Measurements from ENCODE around the gene FNDC11. TPM values are rescaled to one million over a fixed set of nuclear protein-coding genes. Genes with fewer than 3 reads are reported as not detected.
A peak's percentile ranks its signal among the peaks of the same experiment; 100 is the strongest.

The FNDC11 gene
- total and polyA plus RNA-seq, 2 of the 13 experiments (the other 11 are each of a cell fraction or from before 2014, with no cell fraction given), result 0.07 TPM; not detected in 1

DNA sequence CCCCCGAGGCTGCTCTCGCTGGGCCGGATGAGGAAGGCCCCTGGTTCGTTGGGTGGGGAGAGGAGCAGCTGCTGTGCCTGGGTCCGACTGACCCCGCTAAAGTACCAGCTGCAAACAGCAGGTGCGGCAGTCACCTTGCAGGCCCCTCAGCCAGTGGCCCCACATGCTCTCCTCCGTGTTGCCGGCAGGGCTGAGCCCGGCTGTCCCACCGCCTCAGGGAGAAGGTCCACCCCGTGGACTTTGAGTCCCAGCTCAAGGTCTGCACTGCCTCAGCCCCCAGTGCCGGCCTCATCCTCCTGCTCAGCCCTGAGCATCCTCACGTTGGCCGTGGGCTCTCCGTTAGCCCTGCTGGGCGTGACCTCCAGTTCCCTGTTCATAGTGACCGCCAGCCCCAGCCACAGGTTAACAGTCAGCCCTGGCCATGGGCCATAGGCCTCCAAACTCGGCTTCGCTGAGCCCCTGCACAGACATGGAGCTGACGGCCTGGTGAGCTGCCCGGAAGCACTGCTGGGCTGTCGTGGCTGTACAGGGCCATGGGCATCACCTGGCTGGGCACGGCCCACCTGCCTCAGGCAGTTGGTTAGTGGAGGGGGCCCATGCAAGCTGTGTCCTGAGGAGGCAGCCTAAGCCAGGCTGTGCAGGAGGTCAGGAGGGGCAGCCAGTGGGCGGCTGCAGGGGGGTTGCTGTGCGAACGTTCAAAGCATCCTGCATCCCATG is 9.6 kb upstream of the FNDC11 start (continued):
- TF ChIP-seq, protein P1, sequence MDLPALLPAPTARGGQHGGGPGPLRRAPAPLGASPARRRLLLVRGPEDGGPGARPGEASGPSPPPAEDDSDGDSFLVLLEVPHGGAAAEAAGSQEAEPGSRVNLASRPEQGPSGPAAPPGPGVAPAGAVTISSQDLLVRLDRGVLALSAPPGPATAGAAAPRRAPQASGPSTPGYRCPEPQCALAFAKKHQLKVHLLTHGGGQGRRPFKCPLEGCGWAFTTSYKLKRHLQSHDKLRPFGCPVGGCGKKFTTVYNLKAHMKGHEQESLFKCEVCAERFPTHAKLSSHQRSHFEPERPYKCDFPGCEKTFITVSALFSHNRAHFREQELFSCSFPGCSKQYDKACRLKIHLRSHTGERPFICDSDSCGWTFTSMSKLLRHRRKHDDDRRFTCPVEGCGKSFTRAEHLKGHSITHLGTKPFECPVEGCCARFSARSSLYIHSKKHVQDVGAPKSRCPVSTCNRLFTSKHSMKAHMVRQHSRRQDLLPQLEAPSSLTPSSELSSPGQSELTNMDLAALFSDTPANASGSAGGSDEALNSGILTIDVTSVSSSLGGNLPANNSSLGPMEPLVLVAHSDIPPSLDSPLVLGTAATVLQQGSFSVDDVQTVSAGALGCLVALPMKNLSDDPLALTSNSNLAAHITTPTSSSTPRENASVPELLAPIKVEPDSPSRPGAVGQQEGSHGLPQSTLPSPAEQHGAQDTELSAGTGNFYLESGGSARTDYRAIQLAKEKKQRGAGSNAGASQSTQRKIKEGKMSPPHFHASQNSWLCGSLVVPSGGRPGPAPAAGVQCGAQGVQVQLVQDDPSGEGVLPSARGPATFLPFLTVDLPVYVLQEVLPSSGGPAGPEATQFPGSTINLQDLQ (CRISPR knock-in tag; IDR thresholded peaks at IDR 0.05), result no peak
- no peak for TF ChIP-seq JDP2 (CRISPR knock-in tag; IDR thresholded peaks at IDR 0.05; ENCODE audit: borderline replicate concordance)
- TF ChIP-seq, protein P2, sequence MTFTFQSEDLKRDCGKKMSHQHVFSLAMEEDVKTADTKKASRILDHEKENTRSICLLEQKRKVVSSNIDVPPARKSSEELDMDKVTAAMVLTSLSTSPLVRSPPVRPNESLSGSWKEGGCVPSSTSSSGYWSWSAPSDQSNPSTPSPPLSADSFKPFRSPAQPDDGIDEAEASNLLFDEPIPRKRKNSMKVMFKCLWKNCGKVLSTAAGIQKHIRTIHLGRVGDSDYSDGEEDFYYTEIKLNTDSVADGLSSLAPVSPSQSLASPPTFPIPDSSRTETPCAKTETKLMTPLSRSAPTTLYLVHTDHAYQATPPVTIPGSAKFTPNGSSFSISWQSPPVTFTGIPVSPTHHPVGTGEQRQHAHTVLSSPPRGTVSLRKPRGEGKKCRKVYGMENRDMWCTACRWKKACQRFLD (CRISPR knock-in tag; IDR thresholded peaks at IDR 0.05; ENCODE audit: borderline replicate concordance), result no peak
- TF ChIP-seq ZNF3 (CRISPR knock-in tag; IDR thresholded peaks at IDR 0.05), result no peak
- 0 out of 2 replicates have a peak, but pooled peaks have one; percentile 33 for TF ChIP-seq U2AF2 (IDR thresholded peaks at IDR 0.05; ENCODE audit: low read depth, low read length)
- 0 out of 2 replicates have a peak, but pooled peaks have one; percentile 24 for TF ChIP-seq RNF2 (conservative IDR thresholded peaks at IDR 0.05; ENCODE audit: low read depth)
- TF ChIP-seq NR1H2 (CRISPR knock-in tag; IDR thresholded peaks at IDR 0.05; ENCODE audit: borderline replicate concordance, low read depth), result no peak
- TF ChIP-seq ZNF724P (CRISPR knock-in tag; IDR thresholded peaks at IDR 0.05; ENCODE audit: borderline replicate concordance), result peak; percentile 24; the same call in 1 of the 2 replicates
- no peak for TF ChIP-seq KAT2B (IDR thresholded peaks at IDR 0.05; ENCODE audit: borderline replicate concordance, low read depth, low read length)
- no peak for TF ChIP-seq ZNF83 (CRISPR knock-in tag; IDR thresholded peaks at IDR 0.05; ENCODE audit: borderline replicate concordance)
- no peak for TF ChIP-seq ZNF841 (CRISPR knock-in tag; IDR thresholded peaks at IDR 0.05; ENCODE audit: borderline replicate concordance)
- no peak for TF ChIP-seq TBL1XR1 (IDR thresholded peaks at IDR 0.05; ENCODE audit: borderline replicate concordance, low read length, partially characterized antibody)
- TF ChIP-seq, protein P3, sequence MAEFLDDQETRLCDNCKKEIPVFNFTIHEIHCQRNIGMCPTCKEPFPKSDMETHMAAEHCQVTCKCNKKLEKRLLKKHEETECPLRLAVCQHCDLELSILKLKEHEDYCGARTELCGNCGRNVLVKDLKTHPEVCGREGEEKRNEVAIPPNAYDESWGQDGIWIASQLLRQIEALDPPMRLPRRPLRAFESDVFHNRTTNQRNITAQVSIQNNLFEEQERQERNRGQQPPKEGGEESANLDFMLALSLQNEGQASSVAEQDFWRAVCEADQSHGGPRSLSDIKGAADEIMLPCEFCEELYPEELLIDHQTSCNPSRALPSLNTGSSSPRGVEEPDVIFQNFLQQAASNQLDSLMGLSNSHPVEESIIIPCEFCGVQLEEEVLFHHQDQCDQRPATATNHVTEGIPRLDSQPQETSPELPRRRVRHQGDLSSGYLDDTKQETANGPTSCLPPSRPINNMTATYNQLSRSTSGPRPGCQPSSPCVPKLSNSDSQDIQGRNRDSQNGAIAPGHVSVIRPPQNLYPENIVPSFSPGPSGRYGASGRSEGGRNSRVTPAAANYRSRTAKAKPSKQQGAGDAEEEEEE (CRISPR knock-in tag; IDR thresholded peaks at IDR 0.05; ENCODE audit: borderline replicate concordance), result no peak
- TF ChIP-seq, protein P4, sequence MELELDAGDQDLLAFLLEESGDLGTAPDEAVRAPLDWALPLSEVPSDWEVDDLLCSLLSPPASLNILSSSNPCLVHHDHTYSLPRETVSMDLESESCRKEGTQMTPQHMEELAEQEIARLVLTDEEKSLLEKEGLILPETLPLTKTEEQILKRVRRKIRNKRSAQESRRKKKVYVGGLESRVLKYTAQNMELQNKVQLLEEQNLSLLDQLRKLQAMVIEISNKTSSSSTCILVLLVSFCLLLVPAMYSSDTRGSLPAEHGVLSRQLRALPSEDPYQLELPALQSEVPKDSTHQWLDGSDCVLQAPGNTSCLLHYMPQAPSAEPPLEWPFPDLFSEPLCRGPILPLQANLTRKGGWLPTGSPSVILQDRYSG (CRISPR knock-in tag; IDR thresholded peaks at IDR 0.05), result no peak
- TF ChIP-seq, protein P5, sequence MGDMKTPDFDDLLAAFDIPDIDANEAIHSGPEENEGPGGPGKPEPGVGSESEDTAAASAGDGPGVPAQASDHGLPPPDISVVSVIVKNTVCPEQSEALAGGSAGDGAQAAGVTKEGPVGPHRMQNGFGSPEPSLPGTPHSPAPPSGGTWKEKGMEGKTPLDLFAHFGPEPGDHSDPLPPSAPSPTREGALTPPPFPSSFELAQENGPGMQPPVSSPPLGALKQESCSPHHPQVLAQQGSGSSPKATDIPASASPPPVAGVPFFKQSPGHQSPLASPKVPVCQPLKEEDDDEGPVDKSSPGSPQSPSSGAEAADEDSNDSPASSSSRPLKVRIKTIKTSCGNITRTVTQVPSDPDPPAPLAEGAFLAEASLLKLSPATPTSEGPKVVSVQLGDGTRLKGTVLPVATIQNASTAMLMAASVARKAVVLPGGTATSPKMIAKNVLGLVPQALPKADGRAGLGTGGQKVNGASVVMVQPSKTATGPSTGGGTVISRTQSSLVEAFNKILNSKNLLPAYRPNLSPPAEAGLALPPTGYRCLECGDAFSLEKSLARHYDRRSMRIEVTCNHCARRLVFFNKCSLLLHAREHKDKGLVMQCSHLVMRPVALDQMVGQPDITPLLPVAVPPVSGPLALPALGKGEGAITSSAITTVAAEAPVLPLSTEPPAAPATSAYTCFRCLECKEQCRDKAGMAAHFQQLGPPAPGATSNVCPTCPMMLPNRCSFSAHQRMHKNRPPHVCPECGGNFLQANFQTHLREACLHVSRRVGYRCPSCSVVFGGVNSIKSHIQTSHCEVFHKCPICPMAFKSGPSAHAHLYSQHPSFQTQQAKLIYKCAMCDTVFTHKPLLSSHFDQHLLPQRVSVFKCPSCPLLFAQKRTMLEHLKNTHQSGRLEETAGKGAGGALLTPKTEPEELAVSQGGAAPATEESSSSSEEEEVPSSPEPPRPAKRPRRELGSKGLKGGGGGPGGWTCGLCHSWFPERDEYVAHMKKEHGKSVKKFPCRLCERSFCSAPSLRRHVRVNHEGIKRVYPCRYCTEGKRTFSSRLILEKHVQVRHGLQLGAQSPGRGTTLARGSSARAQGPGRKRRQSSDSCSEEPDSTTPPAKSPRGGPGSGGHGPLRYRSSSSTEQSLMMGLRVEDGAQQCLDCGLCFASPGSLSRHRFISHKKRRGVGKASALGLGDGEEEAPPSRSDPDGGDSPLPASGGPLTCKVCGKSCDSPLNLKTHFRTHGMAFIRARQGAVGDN (CRISPR knock-in tag; IDR thresholded peaks at IDR 0.05), result peak; percentile 76
- no peak for TF ChIP-seq ZNF530 (CRISPR knock-in tag; IDR thresholded peaks at IDR 0.05; ENCODE audit: low read depth)

All from HepG2 (cell line).